GM12878 (cell line): ENCODE data around the gene KLF7. TPM values are rescaled to one million over a fixed set of nuclear protein-coding genes. Genes with fewer than 3 reads are reported as not detected.

ENCODE experiments used
- ATAC-seq: fragments of 200-7000 bp; cut with Tn5 transposase; 3 replicates; pipeline ENCODE4 v1.9.1; 2020; ENCODE audit warnings: mild to moderate bottlenecking, moderate library complexity
- BruUV-seq: library from RNA; stranded (reverse); fragments of 400-500 nt; replicated peaks from 2 replicates; lab custom pipeline; 2021; lab: Mats Ljungman, UMichigan
- CTCF ChIA-PET: fragments of 300-600 bp; sonication (Branson Sonifier 250); formaldehyde crosslinking; extraction: SDS; loops from one replicate; lab custom pipeline; 2021; ENCODE audit warnings: inconsistent platforms; lab: Yijun Ruan, JAX
- POLR2A ChIA-PET: fragments of 350-600 bp; formaldehyde crosslinking; extraction: SDS; loops from one replicate; lab custom pipeline; 2021; ENCODE audit warnings: inconsistent platforms; lab: Charles Lee
- RAD21 ChIA-PET: fragments of 300-600 bp; sonication (Branson Sonifier 250); formaldehyde crosslinking; loops from one replicate; lab custom pipeline; 2023; ENCODE audit warnings: antibody characterized with exemption; ENCODE audit not compliant: unreplicated experiment; lab: Charles Lee
- SMC1A ChIA-PET: fragments of 300-600 bp; sonication (Branson Sonifier 250); formaldehyde crosslinking; loops from one replicate; lab custom pipeline; 2023; ENCODE audit not compliant: unreplicated experiment, uncharacterized antibody; lab: Charles Lee
- DNase-seq: peaks from one replicate; pipeline ENCODE4 v3.0.0-alpha.2; 2011; ENCODE audit warnings: low read depth, low spot score
- FAIRE-seq: peaks from 3 replicates; lab custom pipeline; 2011; peaks lifted over from hg19 to GRCh38; lab: Jason Lieb, UNC
- H2AFZ ChIP-seq: 2 replicates; pipeline ENCODE4 v1.6.0; 2011; ENCODE audit warnings: low read depth, low read length, control low read depth; ENCODE audit not compliant: control insufficient read depth
- H3K27ac ChIP-seq: 2 replicates; pipeline ENCODE4 v1.5.1; 2011; ENCODE audit warnings: control low read depth; ENCODE audit not compliant: control insufficient read depth, insufficient read depth
- H3K27me3 ChIP-seq, 2 experiments: replicated peaks in 1 of 2; 2 replicates each; pipeline versions ENCODE4 v1.6.0 to v1.6.1; 2011; ENCODE audit warnings: low read length in 1 of 2; ENCODE audit not compliant: control insufficient read depth in 2 of 2, insufficient read depth in 2 of 2
- H3K36me3 ChIP-seq, 2 experiments: 2 replicates each; pipeline ENCODE4 v1.5.1; 2011; ENCODE audit warnings: low read length in 1 of 2; ENCODE audit not compliant: control insufficient read depth in 2 of 2, insufficient read depth in 2 of 2
- H3K4me1 ChIP-seq: 2 replicates; pipeline ENCODE4 v1.6.1; 2011; ENCODE audit warnings: mild to moderate bottlenecking, low read length, moderate library complexity, mixed read lengths; ENCODE audit not compliant: control insufficient read depth, insufficient read depth
- H3K4me2 ChIP-seq: 2 replicates; pipeline ENCODE4 v1.6.0; 2011; ENCODE audit warnings: control low read depth; ENCODE audit not compliant: control insufficient read depth, insufficient read depth
- H3K4me3 ChIP-seq: fragments of 200-600 bp; sonication (generic); 2 replicates; pipeline ENCODE4 v1.5.1; 2016
- H3K79me2 ChIP-seq: 2 replicates; pipeline ENCODE4 v1.6.0; 2011; ENCODE audit warnings: low read length; ENCODE audit not compliant: control insufficient read depth, insufficient read depth
- H3K9ac ChIP-seq: 2 replicates; pipeline ENCODE4 v1.8.0; 2011; ENCODE audit warnings: low read length, control low read depth, mixed read lengths; ENCODE audit not compliant: control insufficient read depth, insufficient read depth
- H3K9me3 ChIP-seq: replicated peaks from 3 replicates; pipeline ENCODE4 v1.5.1; 2011; ENCODE audit warnings: mild to moderate bottlenecking, low read length; ENCODE audit not compliant: control insufficient read depth, insufficient read depth
- H4K20me1 ChIP-seq: 2 replicates; pipeline ENCODE4 v1.6.0; 2011; ENCODE audit not compliant: control insufficient read depth, insufficient read depth
- BCL11A ChIP-seq: IDR thresholded peaks from 2 replicates; pipeline ENCODE4 v1.6.1; 2011; ENCODE audit warnings: low read depth, low read length
- EGR1 ChIP-seq, 2 experiments: IDR thresholded peaks; 1 replicate in 1 of 2; 2 replicates in 1 of 2; pipeline ENCODE4 v1.6.1; 2011 to 2012; ENCODE audit warnings: low read depth in 2 of 2, low read length in 2 of 2, borderline replicate concordance in 1 of 2, mild to moderate bottlenecking in 1 of 2, moderate library complexity in 1 of 2
- HDAC6 ChIP-seq: fragments of 200-600 bp; sonication (generic); IDR thresholded peaks from one replicate; pipeline ENCODE4 v1.8.0; 2017; ENCODE audit warnings: antibody characterized with exemption; ENCODE audit not compliant: unreplicated experiment
- PAX8 ChIP-seq: fragments of 450-650 bp; IDR thresholded peaks from 2 replicates; pipeline ENCODE4 v1.6.1; 2017; ENCODE audit warnings: mild to moderate bottlenecking, moderate library complexity
- STAT1 ChIP-seq: fragments of 450-650 bp; conservative IDR thresholded peaks from 2 replicates; pipeline ENCODE4 v1.6.1; 2014; ENCODE audit warnings: antibody characterized with exemption, mild to moderate bottlenecking
- SUZ12 ChIP-seq: fragments of 200-600 bp; sonication (generic); IDR thresholded peaks from one replicate; pipeline ENCODE4 v1.6.1; 2018; ENCODE audit warnings: antibody characterized with exemption, mild to moderate bottlenecking; ENCODE audit not compliant: unreplicated experiment
- WGBS: methylation state at CpG from one replicate; pipeline ENCODE4 v1.1.6; 2016; ENCODE audit warnings: low lambda C conversion rate; ENCODE audit not compliant: insufficient replicate concordance, insufficient coverage; ENCODE audit errors: missing lambda C conversion rate; 5-methylcytosine and 5-hydroxymethylcytosine counted together
- in situ Hi-C: fragments of 300-500 bp; cut with MboI; formaldehyde crosslinking; loops from 9 replicates; pipeline ENCODE4 v1.14.3; 2018; ENCODE audit warnings: mixed read lengths
- intact Hi-C: fragments of 100-400 bp; cut with micrococcal nuclease; formaldehyde crosslinking; loops from one replicate; pipeline ENCODE4 v1.14.2; 2022; ENCODE audit not compliant: unreplicated experiment
- polyA plus RNA-seq, 11 experiments: library from polyadenylated mRNA; depleted of rRNA in 4 of 11; unstranded in 6 of 11; stranded (reverse) in 5 of 11; fragments of >200 nt; fragmentation: Nextera tagmentation in 4 of 11; fragmentation: Illumina TruSeq in 1 of 11; extraction: Ambion mirVana in 4 of 11; extraction: Trizol in 1 of 11; gene quantifications; 1 replicate in 1 of 11; 2 replicates in 10 of 11; pipeline versions ENCODE4 v1.2.1 to v1.2.3, GENCODE V29; 2011 to 2016; ENCODE audit warnings: inconsistent platforms in 2 of 11, missing spikeins in 2 of 11, low read depth in 1 of 11
- total RNA-seq, 4 experiments: library from RNA; depleted of rRNA in 3 of 4; stranded (reverse); fragments of >200 nt in 3 of 4; fragmentation: Illumina TruSeq in 1 of 4; extraction: Trizol in 1 of 4; gene quantifications; 2 replicates each; pipeline versions ENCODE4 v1.2.1 to v1.2.3, GENCODE V29; 2013 to 2021
- TF ChIP-seq, protein P1 (sequence below): IDR thresholded peaks from 2 replicates; pipeline ENCODE4 v1.6.1; 2012; ENCODE audit warnings: low read depth, low read length, improper control_type of control experiment

The KLF7 gene
- total and polyA plus RNA-seq, 10 of the 15 experiments (the other 5 are each of a cell fraction or from before 2014, with no cell fraction given): 2.4 to 24.8 (median 8.5) TPM

GRCh38 chr2:207181526-207182274 lies 16.0 kb upstream of the KLF7 start:
- FAIRE-seq (no peak), DNase-seq (no peak), ATAC-seq (no peak)
- Histone ChIP-seq H3K4me2 (no peak overlapping the region), H4K20me1 (no peaks in the 10 kb centered on the region), H3K36me3 (no peaks in the 10 kb centered on the region), H3K4me1 (no peaks in the 10 kb centered on the region), H3K4me3 (no peak overlapping the region), H3K27me3 (no peaks in the 10 kb centered on the region), H3K9ac (no peak overlapping the region), H3K27ac (no peak overlapping the region), H2AFZ (no peak overlapping the region), H3K9me3 (no peaks in the 10 kb centered on the region; the same call in 2 of the 3 replicates), H3K79me2 (no peaks in the 10 kb centered on the region)
- POLR2A ChIA-PET: no interaction called here
- intact Hi-C loops (no loop called here), in situ Hi-C loops (no loop called here)
- RAD21 ChIA-PET: no interaction called here
- SMC1A ChIA-PET: interaction anchor here (0.7 to 1.8 kb wide), 2 partner anchors 11 to 313 kb away, joined by 3 to 8 read pairs; no protein-coding TSS in a partner anchor
- no TSS peak for BruUV-seq
- TF ChIP-seq BCL11A (no peak), HDAC6 (no peak), EGR1 (IDR thresholded peaks at IDR 0.05; ENCODE audit: borderline replicate concordance in 1 of 2, low read depth in 2 of 2, low read length in 2 of 2) (no peak), PAX8 (no peak), STAT1 (no peak), SUZ12 (no peak)
- TF ChIP-seq, protein P1, sequence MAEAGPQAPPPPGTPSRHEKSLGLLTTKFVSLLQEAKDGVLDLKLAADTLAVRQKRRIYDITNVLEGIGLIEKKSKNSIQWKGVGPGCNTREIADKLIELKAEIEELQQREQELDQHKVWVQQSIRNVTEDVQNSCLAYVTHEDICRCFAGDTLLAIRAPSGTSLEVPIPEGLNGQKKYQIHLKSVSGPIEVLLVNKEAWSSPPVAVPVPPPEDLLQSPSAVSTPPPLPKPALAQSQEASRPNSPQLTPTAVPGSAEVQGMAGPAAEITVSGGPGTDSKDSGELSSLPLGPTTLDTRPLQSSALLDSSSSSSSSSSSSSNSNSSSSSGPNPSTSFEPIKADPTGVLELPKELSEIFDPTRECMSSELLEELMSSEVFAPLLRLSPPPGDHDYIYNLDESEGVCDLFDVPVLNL: no peak
- 23% methylated on average over 7 of the region's 7 CpGs for WGBS
- CTCF ChIA-PET: no interaction called here
